Measurements from ENCODE around the gene NEUROG1. TPM values are rescaled to one million over a fixed set of nuclear protein-coding genes. Genes with fewer than 3 reads are reported as not detected.
A peak's percentile ranks its signal among the peaks of the same experiment; 100 is the strongest.

NEUROG1 gene
- total RNA-seq, 4 donors from 2014 or later = not detected

DNA sequence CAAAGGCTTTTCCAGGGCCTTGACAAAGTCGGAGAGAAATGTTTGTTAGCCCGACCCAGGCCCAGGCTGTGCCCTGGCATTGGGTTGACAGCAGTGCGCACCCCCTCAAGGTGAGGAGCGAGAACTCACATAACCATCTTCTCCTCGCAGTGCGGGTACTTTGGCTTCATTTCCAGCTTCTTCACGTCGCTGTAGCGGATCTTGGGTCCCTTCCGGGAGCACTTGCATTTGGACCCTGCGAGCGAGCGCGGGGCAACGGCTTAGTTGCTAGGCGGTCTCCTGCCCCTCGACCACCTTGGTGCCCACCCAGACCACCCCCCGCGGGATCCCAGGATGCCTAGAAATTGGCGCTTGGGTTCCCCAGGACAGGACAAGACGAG lies 42.5 kb upstream of the NEUROG1 start:
- intact Hi-C loops (cut with DNase I; ENCODE audit: low total_unique reads) = no loop called here
- TF ChIP-seq, protein P1, sequence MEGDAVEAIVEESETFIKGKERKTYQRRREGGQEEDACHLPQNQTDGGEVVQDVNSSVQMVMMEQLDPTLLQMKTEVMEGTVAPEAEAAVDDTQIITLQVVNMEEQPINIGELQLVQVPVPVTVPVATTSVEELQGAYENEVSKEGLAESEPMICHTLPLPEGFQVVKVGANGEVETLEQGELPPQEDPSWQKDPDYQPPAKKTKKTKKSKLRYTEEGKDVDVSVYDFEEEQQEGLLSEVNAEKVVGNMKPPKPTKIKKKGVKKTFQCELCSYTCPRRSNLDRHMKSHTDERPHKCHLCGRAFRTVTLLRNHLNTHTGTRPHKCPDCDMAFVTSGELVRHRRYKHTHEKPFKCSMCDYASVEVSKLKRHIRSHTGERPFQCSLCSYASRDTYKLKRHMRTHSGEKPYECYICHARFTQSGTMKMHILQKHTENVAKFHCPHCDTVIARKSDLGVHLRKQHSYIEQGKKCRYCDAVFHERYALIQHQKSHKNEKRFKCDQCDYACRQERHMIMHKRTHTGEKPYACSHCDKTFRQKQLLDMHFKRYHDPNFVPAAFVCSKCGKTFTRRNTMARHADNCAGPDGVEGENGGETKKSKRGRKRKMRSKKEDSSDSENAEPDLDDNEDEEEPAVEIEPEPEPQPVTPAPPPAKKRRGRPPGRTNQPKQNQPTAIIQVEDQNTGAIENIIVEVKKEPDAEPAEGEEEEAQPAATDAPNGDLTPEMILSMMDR (IDR thresholded peaks at IDR 0.05) = no peak
- TF ChIP-seq POLR2A (IDR thresholded peaks at IDR 0.05) = no peak
- 2 to 4% methylated on average over 19 of the region's 21 CpGs for WGBS, 2 donors
- peak overlapping the region; percentile 31 for H3K4me3 ChIP-seq (ENCODE audit: low read depth, poor library complexity, severe bottlenecking)
- no peak for DNase-seq (ENCODE audit: low spot score in 2 of 2)

DNA sequence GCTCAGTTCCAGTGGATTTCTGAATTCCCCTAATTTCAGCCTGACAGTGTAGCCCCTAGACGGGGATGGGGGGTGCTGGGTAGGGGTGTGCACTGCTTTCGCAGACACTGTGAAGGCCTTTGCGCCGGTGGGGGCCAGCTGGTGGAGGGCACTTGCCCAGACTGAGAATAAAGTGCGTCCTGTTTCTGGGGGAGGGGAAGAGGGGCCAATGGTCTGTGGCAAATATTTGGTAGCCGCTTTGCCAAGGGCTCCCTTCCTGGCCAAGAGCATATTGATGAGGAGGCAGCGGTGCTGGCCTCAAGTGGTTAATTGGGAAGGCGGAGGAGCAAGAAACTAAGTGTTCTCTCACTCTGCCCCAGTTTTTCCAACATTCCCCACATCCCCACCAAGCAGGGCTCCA lies 41.7 kb upstream of the NEUROG1 start:
- DNase-seq (ENCODE audit: low spot score in 2 of 2) = no peak
- TF ChIP-seq POLR2A (IDR thresholded peaks at IDR 0.05) = no peak
- TF ChIP-seq, protein P1 (IDR thresholded peaks at IDR 0.05) = no peak
- intact Hi-C loops (cut with DNase I; ENCODE audit: low total_unique reads) = no loop called here
- H3K4me3 ChIP-seq (ENCODE audit: low read depth, poor library complexity, severe bottlenecking) = peak overlapping the region; percentile 31
- 6 to 16% methylated on average over 8 of the region's 8 CpGs for WGBS, 2 donors

DNA sequence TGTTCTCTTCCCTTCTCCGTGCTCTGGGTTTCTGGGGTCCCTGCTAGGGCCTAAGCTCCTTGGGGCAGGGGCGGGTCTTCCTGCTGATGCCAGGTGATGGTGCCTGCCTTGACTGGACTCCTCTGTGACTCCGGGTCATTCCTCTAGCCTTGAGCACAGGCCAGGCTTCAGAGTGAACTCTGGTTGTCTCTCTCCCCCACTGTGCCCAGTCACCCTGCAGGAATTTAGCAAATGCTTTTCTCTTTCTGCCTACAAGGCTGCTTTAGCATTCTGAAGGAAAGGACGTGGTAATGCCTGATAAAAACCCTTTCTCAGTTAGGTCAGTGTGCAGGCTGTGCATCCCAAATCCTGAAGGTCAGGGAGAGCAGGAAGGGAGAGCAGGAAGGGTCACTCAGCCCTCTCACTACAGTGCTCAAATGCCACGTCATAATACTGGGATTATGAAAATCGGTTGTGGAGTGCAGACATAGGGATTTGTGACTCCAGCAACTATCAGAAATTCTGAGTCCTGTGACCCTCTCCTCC lies 40.4 kb upstream of the NEUROG1 start:
- no peak for DNase-seq (ENCODE audit: low spot score in 2 of 2)
- intact Hi-C loops (cut with DNase I; ENCODE audit: low total_unique reads) = no loop called here
- no peak overlapping the region for H3K4me3 ChIP-seq (ENCODE audit: low read depth, poor library complexity, severe bottlenecking)
- WGBS, 2 donors = 29 to 38% methylated on average over 6 of the region's 6 CpGs
- TF ChIP-seq POLR2A (IDR thresholded peaks at IDR 0.05) = no peak
- TF ChIP-seq, protein P1 (IDR thresholded peaks at IDR 0.05) = no peak

DNA sequence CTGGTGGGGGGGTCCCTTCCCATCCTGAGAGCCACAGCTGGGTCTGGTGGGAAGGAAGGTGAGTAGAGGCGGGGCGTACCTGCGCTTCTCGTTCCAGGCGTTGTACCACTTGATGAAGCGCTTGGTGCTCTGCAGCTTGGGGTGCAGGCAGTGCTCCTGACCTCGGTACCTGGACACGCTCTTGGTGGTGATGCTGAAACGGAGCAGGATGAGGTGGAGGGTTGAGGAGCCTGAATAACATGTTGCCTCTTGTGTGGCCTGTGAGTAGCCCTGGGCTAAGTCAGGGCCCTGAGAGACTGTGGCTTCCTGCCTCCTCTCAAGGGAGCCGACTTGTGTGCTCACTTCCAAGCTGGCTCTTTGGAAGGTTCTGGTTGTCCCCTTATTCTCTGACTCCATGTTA lies 38.7 kb upstream of the NEUROG1 start:
- TF ChIP-seq POLR2A (IDR thresholded peaks at IDR 0.05) = no peak
- 53 to 68% methylated on average over 10 of the region's 10 CpGs for WGBS, 2 donors
- no peak overlapping the region for H3K4me3 ChIP-seq (ENCODE audit: low read depth, poor library complexity, severe bottlenecking)
- DNase-seq (ENCODE audit: low spot score in 2 of 2) = no peak
- intact Hi-C loops (cut with DNase I; ENCODE audit: low total_unique reads) = no loop called here

DNA sequence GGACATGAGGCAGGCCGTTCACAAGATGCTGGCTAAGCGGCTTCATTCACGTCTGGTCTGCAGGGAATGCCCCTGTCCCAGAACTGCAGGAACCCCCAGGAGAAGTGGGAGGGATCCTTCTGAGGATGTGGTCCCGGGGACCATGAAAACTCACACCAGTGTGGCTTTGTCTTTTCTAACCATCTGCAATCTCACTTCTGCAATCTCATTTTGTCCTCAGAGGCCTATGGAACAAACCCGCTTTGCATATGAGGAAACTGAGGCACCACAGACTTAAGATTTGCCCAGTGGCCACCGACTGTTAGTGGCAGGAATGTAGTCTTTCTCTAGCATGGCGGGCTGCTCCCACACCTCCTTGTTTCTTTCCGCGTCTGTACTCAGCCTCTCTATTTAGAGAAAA lies 36.1 kb upstream of the NEUROG1 start:
- no peak for DNase-seq (ENCODE audit: low spot score in 2 of 2)
- WGBS, 2 donors = 59 to 66% methylated on average over 9 of the region's 9 CpGs
- no peak overlapping the region for H3K4me3 ChIP-seq (ENCODE audit: low read depth, poor library complexity, severe bottlenecking)
- intact Hi-C loops (cut with DNase I; ENCODE audit: low total_unique reads) = no loop called here
- no peak for TF ChIP-seq POLR2A (IDR thresholded peaks at IDR 0.05)
- TF ChIP-seq, protein P1 (IDR thresholded peaks at IDR 0.05) = no peak

DNA sequence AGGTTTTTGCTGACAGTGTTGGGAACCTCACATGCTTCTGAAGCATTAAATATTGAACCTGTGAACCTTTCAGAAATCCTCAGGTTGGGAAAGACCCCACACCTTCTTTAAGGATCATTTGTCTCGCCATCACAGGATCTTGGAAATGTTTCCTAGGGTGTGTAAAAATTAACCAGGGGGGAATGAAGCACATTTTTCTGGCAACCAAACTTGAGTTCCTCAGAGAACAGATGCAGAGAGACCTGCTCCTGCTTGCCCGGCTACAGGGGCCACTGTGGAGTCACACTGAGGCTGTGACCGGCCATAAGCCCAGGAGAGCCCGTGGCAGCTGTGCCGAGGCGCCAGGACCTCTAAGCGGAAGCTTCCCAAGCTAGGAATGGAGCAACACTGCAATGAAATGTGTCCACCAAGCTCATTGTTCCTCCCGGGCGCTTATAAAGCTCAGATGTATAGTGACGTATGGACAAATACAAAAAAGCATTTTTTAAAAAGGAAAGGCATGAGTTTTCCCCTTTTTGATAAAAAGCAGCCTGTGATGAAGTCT lies 35.4 kb upstream of the NEUROG1 start:
- TF ChIP-seq, protein P1 (IDR thresholded peaks at IDR 0.05) = no peak
- no peak for TF ChIP-seq POLR2A (IDR thresholded peaks at IDR 0.05)
- DNase-seq (ENCODE audit: low spot score in 2 of 2) = no peak
- no peak overlapping the region for H3K4me3 ChIP-seq (ENCODE audit: low read depth, poor library complexity, severe bottlenecking)
- WGBS, 2 donors = 45 to 58% methylated on average over 10 of the region's 10 CpGs
- intact Hi-C loops (cut with DNase I; ENCODE audit: low total_unique reads) = no loop called here
